GM19035 (cell line): Measurements from ENCODE around the gene CYP26B1.

Experiments used
- ATAC-seq: cut with Tn5 transposase; IDR thresholded peaks from one replicate; pipeline ENCODE4 v1.9.1; 2021; ENCODE audit not compliant: unreplicated experiment

CYP26B1 gene

GRCh38 chr2:72130659-72131360 is 16.9 kb downstream of the CYP26B1 start:
- ATAC-seq, result no peak

DNA sequence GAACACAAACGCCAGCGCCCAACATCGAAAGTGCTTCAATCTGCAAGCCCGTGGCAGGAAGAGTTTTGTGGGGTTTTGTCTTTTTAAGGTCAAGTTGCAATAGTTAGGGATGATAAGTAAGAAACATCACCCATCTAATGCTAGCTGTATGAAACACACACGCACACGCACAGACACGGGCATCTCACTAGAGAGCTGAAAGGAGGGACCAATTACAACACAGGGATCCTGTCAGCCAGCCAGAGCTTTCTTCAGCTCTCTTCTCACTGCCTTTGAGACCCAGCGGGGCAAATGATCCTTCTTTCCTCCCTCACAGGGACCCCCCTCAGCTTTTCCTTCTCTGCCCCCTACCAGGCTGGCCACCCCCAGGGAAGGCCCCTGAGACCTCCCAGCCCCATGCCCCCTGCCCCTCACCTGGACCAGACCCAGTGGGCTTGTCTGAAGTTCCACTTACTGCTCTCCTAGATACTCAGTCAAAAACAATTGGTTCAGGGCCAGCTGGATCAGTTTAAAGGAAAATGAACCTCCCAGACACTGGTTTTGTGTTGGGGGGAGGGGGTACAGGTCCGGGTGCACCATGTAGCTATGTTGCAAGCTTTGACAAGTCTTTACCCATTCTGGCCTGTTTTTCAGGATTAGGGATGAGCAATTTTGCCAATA is 17.9 kb downstream of the CYP26B1 start:
- no peak for ATAC-seq

DNA sequence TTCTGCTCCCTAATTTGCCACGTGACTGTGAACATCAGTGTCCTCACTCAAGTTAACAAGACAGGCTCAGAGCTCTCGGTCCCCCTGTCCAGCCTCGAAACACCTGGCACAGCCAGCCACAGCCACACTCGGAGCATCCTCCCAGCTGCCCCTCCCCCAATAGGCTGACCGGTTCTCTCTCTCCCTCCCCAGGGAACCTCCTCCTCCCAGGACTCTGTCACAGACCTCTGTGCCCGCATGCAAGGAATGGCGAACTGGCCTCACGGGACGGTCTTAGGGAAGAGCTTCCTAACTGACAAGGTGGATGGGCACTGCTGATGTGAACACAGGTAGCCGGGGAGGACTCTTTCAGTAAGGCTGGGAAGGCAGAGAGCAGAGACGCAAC is 18.8 kb downstream of the CYP26B1 start:
- ATAC-seq, result no peak

GRCh38 chr2:72128059-72128842 is 19.4 kb downstream of the CYP26B1 start:
- ATAC-seq, result no peak

GRCh38 chr2:72127401-72128058 is 20.1 kb downstream of the CYP26B1 start:
- no peak for ATAC-seq

DNA sequence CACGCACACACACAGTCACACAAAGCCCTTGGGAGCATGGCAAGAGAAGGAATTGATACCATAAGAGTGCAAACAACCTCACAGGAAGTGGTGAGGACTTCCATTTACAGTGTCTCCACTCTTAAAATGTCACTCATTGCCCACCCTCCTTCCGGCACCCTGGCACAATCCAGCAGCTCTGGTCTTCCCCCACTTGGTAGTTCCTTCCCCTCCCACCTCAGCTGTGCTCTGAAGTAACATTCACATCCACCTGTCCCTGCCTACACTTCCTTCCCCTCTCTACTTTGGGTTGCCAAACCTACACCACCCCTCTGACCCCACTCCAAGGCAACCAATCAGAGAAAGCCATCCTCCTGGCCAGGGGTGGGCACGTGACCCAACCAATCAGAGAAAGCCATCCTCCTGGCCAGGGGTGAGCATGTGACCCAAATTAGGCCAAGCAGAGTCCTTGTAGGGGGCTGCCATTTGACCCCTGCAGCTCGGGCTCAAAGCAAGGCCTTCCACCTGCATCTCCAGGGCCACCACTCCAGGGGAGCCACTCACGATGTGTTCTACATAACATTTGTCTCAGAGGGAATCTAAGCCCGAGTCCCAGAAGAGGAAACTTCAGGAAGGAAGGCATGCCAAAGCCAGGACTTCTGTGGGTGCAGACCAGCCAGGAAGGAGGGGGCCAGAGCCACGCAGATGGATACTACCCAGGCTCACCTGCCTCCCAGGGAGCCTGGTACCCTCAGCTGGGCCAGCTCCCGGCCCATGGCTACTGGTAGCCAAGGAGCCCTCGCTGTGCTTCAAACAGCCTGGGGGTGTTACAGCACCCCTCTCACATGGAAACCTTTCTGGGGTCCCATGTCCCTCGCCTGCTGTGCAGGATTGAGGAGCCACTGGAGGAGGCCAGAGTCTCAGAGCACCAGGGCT is 21.2 kb downstream of the CYP26B1 start:
- no peak for ATAC-seq

GRCh38 chr2:72124376-72124775 is 23.3 kb downstream of the CYP26B1 start:
- no peak for ATAC-seq

- ATAC-seq, result no peak
These were observed 26.5 kb downstream of the CYP26B1 start for GRCh38 chr2:72121153-72121552.

DNA sequence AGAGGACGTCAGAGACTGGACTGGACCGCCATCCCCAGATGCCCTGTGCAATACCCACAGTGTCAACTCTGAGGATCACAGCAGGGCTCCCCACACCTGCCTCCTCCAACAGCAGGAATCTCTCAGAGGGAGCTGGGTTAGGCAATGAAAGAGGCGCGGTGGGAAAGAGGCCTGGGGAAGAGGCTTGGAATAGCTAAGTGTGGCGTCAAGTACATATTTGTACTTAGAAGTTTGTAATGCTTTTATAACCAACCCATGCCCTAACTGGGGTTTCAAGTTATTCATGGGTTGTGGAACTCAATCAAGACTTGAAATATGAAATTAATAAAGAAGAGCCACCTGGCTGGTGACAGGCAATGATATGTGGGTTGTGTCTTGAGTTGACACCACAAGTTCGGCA is 28.7 kb downstream of the CYP26B1 start:
- no peak for ATAC-seq

DNA sequence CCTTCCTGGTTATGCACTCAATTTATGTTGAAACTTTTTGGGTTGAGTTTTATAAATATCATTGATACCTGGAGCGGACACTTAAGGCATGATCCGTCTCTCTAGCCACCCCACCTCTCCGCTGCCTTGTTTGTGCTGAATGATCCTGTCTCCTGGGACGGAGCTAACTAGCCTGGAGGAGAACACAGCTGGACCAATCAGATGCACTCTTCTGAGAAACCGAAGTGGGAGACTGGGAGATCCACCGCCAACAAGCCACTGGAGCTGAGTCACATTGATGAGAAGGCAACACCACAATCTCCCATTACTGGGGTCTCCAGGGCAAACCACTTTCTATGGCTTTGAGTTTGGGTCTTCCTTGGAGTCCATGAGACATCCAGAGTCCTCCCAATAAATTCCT is 29.3 kb downstream of the CYP26B1 start:
- ATAC-seq, result no peak

DNA sequence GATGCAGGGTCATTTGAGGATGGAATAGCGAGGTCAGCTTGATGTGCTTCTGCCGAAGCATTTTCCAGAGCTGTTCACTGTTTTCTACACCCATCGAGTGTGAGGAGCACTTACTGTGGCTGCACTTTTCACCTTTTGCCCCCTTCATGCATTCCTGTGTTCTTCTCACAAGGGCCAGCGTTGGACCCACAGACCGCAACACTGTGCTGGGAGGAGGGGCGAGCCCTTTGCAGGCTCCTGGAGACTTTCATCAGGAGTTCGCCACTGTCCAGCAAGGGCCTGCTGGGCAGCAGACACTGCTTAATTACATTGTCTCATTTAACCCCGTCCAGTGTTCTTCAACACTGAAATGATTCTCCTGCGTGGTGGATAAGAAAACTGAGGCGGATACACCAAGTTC is 29.9 kb downstream of the CYP26B1 start:
- no peak for ATAC-seq

DNA sequence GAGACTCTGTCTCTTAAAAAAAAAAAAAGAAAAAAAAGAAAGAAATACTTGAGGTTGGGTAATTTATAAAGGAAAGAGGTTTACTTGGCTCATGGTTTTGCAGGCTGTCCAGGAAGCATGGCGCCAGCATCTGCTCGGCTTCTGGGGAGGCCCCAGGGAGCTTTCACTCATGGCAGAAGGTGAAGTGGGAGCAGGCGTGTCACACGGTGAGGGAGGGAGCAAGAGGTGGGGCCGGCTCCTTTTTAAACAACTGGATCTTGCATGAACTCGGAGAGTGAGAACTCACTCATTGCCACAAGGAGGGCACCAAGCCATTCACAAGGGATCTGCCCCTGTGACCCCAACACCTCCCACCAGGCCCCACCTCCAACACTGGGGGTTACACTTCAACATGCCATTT is 30.6 kb downstream of the CYP26B1 start:
- ATAC-seq, result no peak

- ATAC-seq, result no peak
These were observed 31.6 kb downstream of the CYP26B1 start for GRCh38 chr2:72116081-72116533.

GRCh38 chr2:72115110-72116080 is 32.3 kb downstream of the CYP26B1 start:
- ATAC-seq, result no peak

DNA sequence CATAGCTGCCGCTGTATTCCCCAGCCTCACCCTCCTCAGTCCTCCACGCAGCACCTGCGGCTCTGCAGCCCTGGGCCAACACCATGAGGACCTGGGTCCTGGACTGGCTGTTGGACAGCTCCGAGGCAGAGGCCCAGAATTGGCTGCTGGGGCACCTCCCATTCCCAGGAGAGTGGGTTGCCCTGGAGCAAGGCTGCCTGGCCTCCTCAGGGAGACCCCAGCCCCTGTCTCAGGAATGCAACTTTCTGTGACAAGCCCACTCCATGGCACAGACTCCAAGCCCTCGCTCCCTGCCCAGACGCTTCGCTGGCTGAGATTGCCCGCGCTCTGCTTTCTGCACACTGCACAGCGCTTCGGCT is 33.0 kb downstream of the CYP26B1 start:
- ATAC-seq, result no peak

- no peak for ATAC-seq
These were observed 33.6 kb downstream of the CYP26B1 start for GRCh38 chr2:72113847-72114692.

GRCh38 chr2:72112981-72113846 is 34.4 kb downstream of the CYP26B1 start:
- ATAC-seq, result no peak
